HG03103 (cell line): ENCODE data around the gene TOMM20.

ENCODE experiments used
- ATAC-seq: cut with Tn5 transposase; IDR thresholded peaks from one replicate; pipeline ENCODE4 v1.9.1; 2021; ENCODE audit warnings: low read depth; ENCODE audit not compliant: unreplicated experiment

Gene TOMM20

DNA sequence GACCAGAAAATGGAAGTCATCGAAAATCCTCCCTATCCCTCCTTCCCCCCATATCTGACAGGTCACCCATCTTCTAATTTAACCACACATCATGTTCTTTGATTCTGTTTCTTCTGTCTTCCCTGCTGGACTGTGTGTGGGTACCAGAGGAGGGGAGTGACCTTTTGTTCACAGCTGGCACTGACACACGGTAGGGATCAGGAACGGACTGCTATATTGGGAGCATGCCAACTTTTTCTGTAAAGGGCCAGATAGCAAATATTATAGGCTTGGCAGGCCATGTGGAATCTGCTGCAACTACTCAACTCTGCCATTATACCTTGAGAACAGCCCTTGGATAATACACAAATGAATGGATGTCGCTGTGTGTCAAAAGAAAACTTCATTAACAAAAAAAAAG lies 7.5 kb upstream of the TOMM20 start:
- ATAC-seq = no peak

DNA sequence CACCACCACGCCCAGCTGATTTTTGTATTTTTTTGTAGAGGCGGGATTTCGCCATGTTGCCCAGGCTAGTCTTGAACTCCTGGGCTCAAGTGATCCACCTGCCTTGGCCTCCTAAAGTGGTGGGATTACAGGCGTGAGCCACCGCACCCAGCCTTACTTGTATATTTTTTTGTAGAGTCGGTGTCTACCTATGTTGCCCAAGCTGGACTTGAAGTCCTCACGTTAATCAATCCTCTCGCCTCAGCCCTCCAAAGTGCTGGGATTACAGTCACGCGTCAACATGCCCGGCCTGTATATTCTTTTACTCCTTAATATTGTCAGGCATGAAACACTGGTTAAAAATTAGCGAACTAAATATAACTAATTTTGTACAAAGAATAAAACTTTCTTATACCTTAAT lies 5.5 kb upstream of the TOMM20 start:
- no peak for ATAC-seq

DNA sequence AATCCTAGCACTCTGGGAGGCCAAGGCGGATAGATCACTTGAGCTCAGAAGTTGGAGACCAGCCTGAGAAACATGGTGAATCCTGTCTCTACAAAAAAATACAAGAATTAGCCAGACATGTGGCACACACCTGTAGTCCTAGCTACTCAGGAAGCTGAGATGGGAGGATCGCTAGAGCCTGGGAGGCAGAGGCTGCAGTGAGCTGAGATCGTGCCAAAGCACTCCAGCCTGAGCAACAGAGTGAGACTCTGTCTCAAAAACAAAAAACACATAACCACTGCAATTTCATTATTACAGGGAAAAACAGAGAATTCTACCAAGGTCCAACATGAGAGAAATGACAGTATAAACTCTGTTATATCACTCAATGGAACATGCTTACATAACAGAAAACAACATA lies 4.4 kb upstream of the TOMM20 start:
- ATAC-seq = no peak

DNA sequence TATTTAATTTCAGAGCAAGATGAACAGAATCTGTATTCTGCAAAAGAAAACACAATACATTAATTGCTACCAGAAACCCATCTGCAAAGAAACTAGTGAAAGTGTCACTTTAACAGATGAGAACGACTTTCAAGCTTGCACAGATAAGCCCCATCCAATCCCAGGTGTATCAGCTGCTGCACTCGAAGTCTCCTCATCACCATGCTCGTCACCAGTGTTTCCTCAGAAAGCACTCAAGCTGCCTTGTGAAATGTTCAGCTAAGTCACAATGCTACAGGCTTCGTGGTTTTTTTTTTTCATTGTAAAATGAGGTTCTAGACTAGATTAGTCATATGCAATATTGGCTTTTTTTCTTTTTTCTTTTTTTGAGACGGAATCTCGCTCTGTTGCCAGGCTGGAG lies 3.3 kb upstream of the TOMM20 start:
- no peak for ATAC-seq

DNA sequence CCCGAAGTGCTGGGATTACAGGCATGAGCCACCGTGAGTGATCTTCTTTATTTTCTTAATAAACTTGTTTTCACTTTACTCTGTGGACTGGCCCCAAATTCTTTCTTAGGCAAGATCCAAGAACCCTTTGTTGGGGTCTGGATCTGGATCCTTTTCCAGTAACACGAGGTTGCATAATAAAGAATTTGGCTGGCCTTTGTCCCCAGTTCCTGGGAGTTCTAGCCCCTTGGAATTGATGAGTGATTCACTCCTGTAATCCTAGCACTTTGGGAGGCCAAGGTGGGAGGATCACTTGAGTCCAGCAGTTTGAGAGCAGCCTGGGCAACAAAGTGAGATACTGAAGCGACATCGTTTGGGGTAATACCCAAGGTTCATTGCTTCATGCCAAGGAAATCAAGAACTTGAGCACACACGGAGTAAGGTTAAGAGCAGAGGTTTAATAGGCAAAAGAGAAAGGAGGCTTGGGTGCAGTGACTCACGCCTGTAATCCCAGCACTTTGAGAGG lies 2.2 kb upstream of the TOMM20 start:
- no peak for ATAC-seq

DNA sequence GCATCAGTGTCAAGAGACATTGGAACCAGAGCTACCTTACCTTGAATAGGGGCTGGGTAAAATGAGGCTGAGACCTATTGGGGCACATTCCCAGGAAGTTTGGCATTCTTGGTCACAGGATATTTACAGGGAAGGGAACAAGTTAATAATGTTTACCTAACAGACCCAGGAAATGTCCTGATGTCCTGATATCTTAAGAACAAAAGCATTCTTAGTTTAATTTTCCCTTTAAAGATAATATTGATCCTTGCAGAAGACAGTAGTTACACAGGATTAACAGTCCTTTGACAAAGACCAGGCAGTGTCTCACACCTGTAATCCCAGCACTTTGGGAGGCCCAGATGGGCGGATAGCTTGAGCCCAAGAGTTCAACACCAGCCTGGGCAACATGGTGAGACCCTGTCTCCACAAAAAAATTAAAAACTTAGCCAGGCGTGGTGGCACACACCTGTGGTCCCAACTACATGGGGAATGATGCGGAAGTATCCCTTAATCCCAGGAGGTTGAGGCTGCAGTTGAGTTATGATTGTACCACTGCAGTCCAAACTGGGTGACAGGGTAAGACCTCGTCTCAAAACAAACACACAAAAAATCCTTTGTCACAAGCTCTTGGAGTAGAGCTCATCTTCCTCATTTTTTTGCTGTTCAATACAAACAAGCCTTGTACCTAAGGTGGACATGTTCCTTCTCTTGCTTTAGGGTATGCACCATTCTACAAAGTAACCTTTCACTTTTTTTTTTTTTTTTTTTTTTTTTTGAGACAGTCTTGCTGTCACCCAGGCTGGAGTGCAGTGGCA lies 1.3 kb upstream of the TOMM20 start:
- ATAC-seq = no peak

DNA sequence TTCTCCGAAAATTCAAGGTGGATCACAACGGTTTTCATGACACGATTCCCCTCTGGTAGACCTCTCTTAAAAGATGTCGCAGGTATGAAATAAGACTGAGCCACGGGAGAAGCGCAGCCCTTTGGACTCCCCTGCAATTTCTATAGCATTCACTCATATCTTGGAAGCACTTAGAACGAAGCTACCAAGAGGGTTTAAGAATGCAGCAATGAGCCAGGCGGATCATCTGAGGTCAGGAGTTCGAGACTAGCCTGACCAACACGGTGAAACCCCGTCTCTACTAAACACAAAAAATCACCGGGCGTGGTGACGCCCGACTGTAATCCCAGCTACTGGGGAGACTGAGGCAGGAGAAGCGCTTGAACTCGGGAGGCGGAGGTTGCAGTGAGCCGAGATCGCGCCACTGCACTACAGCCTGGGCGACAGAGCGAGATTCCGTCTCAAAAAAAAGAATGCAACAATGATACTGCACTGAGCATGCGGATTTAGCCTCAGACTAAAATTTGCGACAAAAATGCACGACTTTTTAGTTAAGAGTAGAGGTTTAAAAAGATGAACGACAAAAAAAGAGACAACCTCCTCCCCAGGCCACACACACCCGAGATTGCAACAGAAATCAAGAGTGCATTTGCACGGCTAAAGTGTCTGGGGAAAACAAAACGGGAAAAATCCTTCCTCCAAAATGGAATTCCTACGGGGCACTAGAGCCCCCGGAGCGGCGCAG lies 743 bp downstream of the TOMM20 start:
- no peak for ATAC-seq

DNA sequence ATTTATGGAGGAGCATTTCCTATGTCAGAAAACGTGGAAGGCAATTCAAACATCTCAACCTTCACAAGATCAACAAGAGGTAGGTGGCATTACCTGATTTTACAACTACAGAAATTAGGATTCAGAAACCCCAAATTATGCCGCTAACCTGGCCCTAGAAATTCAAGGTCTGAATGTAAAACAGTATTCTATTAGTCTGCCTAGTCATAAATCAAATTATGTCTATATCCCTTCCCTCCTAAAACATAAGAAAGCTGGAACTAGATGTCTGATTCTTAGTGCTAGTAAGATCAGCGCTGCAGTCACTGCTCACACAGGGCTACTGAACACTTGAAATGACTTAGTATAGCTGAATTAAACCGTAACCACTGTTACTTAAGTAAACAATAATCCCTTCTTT lies 1.4 kb downstream of the TOMM20 start:
- ATAC-seq = no peak

DNA sequence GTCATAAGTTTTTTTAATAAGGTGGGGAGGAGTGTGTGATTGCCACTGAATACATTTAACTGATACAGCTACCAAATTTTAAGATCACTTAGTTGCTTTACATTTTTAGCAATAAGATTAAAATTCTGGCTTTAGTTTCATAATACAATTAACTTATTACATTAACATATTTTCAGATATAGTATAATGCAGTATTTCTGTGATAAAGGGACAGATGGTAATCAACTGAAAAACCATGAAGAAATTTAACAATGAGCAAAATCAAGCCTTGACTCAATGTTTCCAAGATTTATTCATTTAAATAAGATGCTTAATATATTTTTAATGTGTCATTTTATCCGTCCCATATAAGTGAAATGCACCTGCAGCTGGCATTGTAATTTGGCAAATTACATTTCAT lies 4.0 kb downstream of the TOMM20 start:
- ATAC-seq = no peak

DNA sequence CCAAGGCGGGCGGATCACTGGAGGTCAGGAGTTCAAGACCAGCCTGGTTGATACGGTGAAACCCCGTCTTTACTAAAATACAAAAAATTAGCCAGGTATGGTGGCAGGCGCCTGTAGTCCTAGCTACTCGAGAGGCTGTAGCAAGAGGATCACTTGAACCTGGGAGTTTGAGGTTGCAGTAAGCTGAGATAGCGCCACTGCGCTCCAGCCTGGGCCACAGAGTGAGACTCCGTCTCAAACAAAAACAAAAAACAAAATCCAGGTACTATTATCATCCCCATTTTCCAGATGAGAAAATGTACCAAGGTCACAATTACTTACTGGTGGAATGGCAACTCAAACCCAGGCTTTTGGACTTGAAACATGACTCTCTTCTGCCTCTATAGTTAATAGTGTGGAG lies 4.5 kb downstream of the TOMM20 start:
- no peak for ATAC-seq

DNA sequence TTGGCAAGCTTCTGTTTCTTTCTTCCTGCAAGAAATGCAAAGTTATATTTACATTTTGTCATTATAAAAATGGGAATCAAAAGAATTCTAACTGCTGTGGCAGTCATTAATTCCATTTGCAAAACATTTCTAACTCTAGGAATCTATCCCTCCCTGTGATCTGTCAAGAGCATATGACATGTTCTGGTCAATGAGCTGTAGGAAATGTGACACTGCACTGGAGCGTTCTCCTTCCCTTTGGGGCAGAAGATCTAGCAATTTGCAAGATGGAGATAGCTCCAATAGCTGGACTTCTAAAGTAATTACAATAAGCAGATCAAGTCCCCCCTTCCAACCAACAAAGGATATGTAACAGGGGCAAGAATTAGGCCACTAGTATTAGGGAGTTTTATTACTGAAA lies 6.3 kb downstream of the TOMM20 start:
- no peak for ATAC-seq

DNA sequence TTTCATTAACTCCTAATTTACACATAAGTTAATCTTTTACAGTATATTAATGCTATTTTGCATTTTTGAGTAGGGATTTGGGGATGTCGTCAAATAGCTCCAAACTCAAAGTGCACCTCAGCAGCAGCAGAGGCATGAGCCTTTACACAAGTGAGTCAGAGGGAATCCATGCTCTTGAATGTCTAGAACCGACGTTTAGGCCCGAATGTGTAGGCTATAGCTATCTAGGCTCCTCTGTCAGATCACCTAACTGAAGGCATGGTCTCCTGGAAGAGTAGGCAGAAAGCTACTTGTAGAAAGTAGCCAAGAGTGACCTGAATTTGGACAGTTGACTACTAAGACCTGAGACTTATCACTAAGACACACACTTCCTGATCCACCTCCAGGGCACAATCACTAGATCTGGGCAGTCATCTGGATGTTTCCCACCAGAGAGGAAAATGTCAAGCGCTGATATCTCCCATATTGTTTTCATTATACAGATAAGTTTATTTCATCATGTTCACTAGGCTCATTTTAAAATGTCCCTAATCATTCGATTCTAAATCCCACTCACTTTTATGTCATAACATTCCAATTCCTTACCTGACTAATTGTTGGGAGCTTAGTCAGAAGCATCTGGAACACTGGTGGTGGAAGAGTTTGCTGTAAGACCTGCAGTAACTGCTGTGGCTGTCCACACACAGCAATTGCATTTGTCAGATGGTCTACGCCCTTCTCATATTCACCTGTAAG lies 15.3 kb downstream of the TOMM20 start:
- ATAC-seq = no peak

DNA sequence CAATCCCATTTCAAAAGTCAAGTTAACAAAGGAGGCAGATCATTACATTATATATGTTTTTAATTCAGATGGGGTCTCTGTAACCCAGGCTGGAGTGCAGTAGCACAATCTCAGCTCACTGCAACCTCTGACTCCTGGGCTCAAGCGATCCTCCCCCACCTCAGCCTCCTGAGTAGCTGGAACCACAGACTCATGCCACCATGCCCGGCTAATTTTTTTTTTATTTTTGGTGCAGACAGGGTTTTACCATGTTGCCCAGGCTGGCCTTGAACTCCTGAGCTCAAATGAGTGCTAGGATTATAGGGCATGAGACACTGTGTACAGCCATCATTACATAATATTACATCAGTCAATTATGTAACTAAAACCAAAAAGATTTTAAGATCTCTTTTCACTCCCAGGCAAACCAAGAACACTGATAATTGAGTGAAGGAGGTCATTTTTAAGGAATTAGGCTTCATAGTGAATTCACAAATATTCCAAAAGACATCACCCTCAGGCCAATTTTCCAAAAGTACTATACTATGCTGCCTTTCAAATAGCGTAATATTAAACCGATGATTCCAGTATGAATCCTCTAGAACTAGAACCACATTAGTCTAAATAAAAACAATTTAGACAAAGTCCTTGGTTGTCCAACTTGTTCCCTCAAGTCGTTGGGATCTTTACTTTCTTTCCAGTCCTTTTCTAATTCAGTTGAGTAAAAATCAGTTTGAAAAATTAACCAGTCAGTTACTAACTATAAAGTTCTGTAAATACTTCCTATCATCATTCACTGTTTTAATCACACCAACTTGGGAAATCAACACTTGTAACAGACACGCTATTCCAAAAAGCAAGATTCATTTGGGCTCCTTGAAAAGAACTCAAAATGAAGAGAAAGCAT lies 16.1 kb downstream of the TOMM20 start:
- no peak for ATAC-seq

DNA sequence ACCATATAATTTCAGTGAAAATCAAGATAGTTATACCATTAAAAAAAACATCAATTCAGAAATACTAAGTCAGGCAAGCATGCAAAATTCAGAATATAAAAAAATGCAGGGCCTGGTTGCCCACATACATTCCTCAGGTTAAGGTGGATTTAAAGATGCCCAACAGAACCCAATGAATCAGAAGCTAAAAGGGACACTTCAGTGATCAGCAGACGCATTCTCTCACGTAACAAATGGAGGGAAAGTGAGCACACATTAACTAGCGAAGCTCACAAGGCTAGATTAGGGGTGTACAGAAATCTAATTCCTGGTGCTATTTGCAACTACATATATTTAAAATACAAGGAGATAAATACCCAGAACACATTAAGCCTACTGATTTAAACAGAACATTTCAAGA lies 17.5 kb downstream of the TOMM20 start:
- no peak for ATAC-seq

DNA sequence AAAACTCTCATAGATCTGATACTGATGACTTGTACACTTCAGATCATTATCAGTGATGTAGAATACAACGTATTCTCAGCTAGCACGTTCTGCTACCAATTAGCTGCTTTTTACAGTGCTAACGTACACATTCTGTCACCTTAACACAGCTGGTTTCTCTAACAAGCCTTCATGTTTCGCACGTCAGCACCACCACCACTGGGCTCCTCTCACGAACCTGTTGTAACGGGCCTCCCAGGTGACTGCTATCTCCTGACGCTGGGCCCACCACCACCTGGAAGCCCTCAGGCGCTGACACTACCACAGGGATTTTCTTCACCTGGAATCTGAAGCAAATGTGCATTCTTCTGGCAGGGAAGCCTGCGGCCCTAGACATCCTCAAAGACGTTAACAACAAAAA lies 19.8 kb downstream of the TOMM20 start:
- ATAC-seq = no peak

DNA sequence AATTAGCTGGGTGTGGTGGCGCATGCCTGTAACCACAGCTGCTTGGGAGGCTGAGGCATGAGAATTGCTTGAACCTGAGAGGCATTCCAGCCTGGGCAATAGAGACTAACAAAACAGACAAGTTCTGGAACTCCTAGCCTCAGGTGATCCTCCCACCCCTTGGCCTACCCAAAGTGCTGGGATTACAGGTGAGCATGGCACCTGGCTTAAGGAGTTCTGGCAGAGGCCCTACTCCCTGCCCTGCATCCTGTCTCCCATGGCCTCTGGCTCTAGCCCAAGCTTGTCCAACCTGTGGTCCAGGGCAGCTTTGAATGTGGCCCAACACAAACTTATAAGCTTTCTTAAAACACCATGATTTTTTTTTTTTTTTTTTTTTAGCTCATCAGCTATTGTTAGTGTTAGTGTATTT lies 20.4 kb downstream of the TOMM20 start:
- ATAC-seq = no peak

DNA sequence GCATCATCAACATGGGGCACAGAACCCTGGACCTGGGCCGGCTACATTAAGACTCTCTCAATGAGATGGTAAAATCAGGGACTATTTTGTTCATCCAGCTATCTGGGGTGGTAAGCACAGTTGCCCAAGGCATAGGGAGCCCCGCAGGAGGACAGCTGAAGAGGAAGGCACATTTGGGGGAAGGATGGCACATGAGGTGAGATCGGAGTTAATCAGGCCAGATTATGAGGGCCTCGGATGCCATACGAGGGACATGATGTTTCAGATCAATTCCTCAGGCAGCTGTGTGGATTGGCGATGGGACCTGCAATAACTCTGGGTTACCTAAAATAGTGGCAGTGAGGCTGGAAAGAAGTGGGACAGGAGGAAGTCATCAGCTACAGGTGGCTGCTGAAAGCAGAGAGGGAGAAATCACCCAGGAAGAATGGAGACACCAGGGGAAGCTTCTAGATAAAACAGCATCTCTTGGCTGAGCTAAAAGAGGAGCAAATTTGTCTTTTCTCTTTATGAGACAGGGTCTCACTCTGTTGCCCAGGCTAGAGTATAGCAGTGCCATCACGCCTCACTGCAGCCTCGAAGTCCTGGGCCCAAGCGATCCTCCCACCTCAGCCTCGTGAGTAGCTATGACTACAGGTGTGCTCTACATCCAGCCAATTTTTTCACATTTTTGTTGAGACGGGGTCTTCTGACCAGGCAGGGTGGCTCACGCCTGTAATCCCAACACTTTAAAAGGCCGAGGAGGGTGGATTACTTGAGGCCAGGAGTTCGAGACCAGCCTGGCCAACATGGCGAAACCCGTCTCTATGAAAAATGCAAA lies 21.1 kb downstream of the TOMM20 start:
- ATAC-seq = no peak

DNA sequence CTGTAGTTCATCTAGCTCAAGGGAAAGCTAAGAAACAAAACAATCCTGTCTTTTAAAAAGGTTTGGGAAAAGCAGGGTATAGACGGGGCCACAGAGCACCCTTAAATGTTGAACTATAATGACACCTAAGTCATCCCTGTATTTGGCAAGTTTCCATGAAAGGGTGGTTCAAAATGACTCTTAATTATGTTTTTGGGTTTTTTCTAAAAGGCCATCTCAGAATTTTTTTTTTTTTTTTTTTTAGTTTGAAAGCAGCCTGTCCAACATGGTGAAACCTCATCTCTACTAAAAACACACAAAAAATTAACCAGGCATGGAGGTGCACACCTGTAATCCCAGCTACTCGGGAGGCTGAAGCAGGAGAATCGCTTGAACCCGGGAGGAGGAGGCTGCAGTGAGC lies 22.2 kb downstream of the TOMM20 start:
- no peak for ATAC-seq
